WTC11 (cell line): Measurements from ENCODE around the gene SLC30A3.

ENCODE experiments used
- CREM ChIP-seq: sonication (generic); formaldehyde crosslinking; IDR thresholded peaks from 2 replicates; pipeline ENCODE4 v1.8.1; 2022; ENCODE audit warnings: mild to moderate bottlenecking, missing genetic modification reagents, moderate library complexity
- ELF4 ChIP-seq: sonication (generic); formaldehyde crosslinking; IDR thresholded peaks from 2 replicates; pipeline ENCODE4 v1.8.1; 2022; ENCODE audit warnings: low read depth, mild to moderate bottlenecking, moderate library complexity, missing genetic modification reagents
- JUN ChIP-seq: sonication (generic); formaldehyde crosslinking; IDR thresholded peaks from 2 replicates; pipeline ENCODE4 v1.8.0; 2023; ENCODE audit warnings: mild to moderate bottlenecking, missing genetic modification reagents
- MXD4 ChIP-seq: fragments of 250-450 bp; sonication (Bioruptor Pico); IDR thresholded peaks from 2 replicates; pipeline ENCODE4 v1.8.0; 2021; ENCODE audit warnings: mild to moderate bottlenecking, moderate library complexity, borderline replicate concordance
- OVOL2 ChIP-seq: fragments of 250-450 bp; sonication (Bioruptor Pico); IDR thresholded peaks from 2 replicates; pipeline ENCODE4 v1.9.0; 2021; ENCODE audit warnings: mild to moderate bottlenecking, borderline replicate concordance
- SMAD4 ChIP-seq: sonication (generic); formaldehyde crosslinking; IDR thresholded peaks from 2 replicates; pipeline ENCODE4 v1.8.0; 2022; ENCODE audit warnings: mild to moderate bottlenecking, missing genetic modification reagents
- TCF7 ChIP-seq: sonication (generic); formaldehyde crosslinking; IDR thresholded peaks from 2 replicates; pipeline ENCODE4 v1.8.0; 2022; ENCODE audit warnings: mild to moderate bottlenecking, low read depth, missing genetic modification reagents, moderate library complexity
- TP53 ChIP-seq: sonication (generic); formaldehyde crosslinking; IDR thresholded peaks from 2 replicates; pipeline ENCODE4 v1.8.1; 2023; ENCODE audit warnings: mild to moderate bottlenecking, missing genetic modification reagents
- ZBTB21 ChIP-seq: sonication (generic); formaldehyde crosslinking; IDR thresholded peaks from 2 replicates; pipeline ENCODE4 v1.8.1; 2023; ENCODE audit warnings: mild to moderate bottlenecking, missing genetic modification reagents, borderline replicate concordance
- TF ChIP-seq, protein P1 (sequence below): fragments of 200-600 bp; IDR thresholded peaks from 2 replicates; pipeline ENCODE4 v1.8.0; 2022; ENCODE audit warnings: antibody characterized with exemption
- TF ChIP-seq, protein P2 (sequence below): sonication (generic); formaldehyde crosslinking; conservative IDR thresholded peaks from 2 replicates; pipeline ENCODE4 v1.8.1; 2022; ENCODE audit warnings: mild to moderate bottlenecking, missing genetic modification reagents
- TF ChIP-seq, protein P3 (sequence below): sonication (generic); formaldehyde crosslinking; IDR thresholded peaks from 2 replicates; pipeline ENCODE4 v1.8.1; 2023; ENCODE audit warnings: mild to moderate bottlenecking, missing genetic modification reagents

DNA sequence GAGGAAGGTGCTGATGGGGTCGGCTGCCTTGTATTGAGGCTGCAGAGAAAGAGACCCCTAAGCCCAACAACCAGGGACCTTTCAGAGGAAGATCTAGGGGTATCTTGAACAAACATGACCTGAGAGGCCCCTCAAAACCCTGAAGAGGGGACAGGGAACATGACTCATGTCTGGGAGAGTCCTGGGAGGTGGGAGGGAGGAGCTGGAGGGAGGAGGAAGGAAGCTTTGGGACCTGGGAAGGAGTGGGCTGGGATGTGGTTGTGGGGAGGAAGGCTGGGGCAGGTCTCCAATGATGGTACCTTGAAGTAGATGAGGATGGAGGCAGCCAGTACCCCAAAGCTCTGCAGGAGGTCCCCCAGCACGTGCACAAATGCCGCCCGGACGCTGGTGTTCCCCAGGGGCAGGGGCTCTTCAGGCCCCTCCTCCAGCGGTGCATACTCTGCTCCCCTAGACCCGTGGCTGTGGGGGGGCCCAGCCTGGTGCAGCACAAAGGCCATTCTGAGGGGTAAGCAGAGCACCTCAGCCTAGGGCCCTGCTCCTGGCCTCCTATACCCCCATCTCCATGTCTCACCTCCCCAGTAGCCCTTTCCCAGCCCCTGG, 5.9 kb downstream of the SLC30A3 start:
- TF ChIP-seq, protein P1, sequence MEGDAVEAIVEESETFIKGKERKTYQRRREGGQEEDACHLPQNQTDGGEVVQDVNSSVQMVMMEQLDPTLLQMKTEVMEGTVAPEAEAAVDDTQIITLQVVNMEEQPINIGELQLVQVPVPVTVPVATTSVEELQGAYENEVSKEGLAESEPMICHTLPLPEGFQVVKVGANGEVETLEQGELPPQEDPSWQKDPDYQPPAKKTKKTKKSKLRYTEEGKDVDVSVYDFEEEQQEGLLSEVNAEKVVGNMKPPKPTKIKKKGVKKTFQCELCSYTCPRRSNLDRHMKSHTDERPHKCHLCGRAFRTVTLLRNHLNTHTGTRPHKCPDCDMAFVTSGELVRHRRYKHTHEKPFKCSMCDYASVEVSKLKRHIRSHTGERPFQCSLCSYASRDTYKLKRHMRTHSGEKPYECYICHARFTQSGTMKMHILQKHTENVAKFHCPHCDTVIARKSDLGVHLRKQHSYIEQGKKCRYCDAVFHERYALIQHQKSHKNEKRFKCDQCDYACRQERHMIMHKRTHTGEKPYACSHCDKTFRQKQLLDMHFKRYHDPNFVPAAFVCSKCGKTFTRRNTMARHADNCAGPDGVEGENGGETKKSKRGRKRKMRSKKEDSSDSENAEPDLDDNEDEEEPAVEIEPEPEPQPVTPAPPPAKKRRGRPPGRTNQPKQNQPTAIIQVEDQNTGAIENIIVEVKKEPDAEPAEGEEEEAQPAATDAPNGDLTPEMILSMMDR = no peak
- TF ChIP-seq TP53 (CRISPR knock-in tag) (no peak), OVOL2 (CRISPR knock-in tag) (no peak), TCF7 (CRISPR knock-in tag) (no peak), ELF4 (no peak), SMAD4 (CRISPR knock-in tag) (no peak), CREM (CRISPR knock-in tag) (no peak), ZBTB21 (CRISPR knock-in tag) (no peak), JUN (CRISPR knock-in tag) (no peak), MXD4 (CRISPR knock-in tag) (no peak)
- TF ChIP-seq, protein P2, sequence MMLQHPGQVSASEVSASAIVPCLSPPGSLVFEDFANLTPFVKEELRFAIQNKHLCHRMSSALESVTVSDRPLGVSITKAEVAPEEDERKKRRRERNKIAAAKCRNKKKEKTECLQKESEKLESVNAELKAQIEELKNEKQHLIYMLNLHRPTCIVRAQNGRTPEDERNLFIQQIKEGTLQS (CRISPR knock-in tag) = no peak
- TF ChIP-seq, protein P3, sequence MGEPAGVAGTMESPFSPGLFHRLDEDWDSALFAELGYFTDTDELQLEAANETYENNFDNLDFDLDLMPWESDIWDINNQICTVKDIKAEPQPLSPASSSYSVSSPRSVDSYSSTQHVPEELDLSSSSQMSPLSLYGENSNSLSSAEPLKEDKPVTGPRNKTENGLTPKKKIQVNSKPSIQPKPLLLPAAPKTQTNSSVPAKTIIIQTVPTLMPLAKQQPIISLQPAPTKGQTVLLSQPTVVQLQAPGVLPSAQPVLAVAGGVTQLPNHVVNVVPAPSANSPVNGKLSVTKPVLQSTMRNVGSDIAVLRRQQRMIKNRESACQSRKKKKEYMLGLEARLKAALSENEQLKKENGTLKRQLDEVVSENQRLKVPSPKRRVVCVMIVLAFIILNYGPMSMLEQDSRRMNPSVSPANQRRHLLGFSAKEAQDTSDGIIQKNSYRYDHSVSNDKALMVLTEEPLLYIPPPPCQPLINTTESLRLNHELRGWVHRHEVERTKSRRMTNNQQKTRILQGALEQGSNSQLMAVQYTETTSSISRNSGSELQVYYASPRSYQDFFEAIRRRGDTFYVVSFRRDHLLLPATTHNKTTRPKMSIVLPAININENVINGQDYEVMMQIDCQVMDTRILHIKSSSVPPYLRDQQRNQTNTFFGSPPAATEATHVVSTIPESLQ = no peak
